AG09309 (cell line): ENCODE measurements around the gene LSM14A.
A peak's percentile ranks its signal among the peaks of the same experiment; 100 is the strongest.

Experiments used
- DNase-seq: peaks from one replicate; pipeline ENCODE4 v3.0.0-alpha.2; 2010; ENCODE audit warnings: low read depth
- H3K4me3 ChIP-seq: 2 replicates; pipeline ENCODE4 v1.5.1; 2011; ENCODE audit warnings: mild to moderate bottlenecking, low read depth, low read length, moderate library complexity; ENCODE audit not compliant: control insufficient read depth
- CTCF ChIP-seq: IDR thresholded peaks from 2 replicates; pipeline ENCODE4 v1.5.1; 2011; ENCODE audit warnings: mild to moderate bottlenecking, low read depth, low read length, inconsistent platforms; ENCODE audit not compliant: insufficient read depth, control insufficient read depth; ENCODE audit errors: missing control alignments

Gene LSM14A

GRCh38 chr19:34274284-34274826 lies 102.1 kb downstream of the LSM14A start:
- no peak for DNase-seq
- no peak overlapping the region for H3K4me3 ChIP-seq
- no peak for TF ChIP-seq CTCF

GRCh38 chr19:34274827-34275625 lies 102.7 kb downstream of the LSM14A start:
- peak; percentile 14 for TF ChIP-seq CTCF
- no peak overlapping the region for H3K4me3 ChIP-seq
- DNase-seq: peak; percentile 91

GRCh38 chr19:34275705-34276104 lies 103.4 kb downstream of the LSM14A start:
- no peak overlapping the region for H3K4me3 ChIP-seq
- no peak for TF ChIP-seq CTCF
- DNase-seq: no peak

- no peak for TF ChIP-seq CTCF
- DNase-seq: no peak
- H3K4me3 ChIP-seq: no peak overlapping the region
Measured at GRCh38 chr19:34276614-34277013, 104.3 kb downstream of the LSM14A start.

- no peak for TF ChIP-seq CTCF
- no peak overlapping the region for H3K4me3 ChIP-seq
- no peak for DNase-seq
Measured at GRCh38 chr19:34277244-34277643, 104.9 kb downstream of the LSM14A start.

GRCh38 chr19:34278783-34279182 lies 106.5 kb downstream of the LSM14A start:
- DNase-seq: no peak
- TF ChIP-seq CTCF: no peak

More at GRCh38 chr19:34278783-34279182, 106.5 kb downstream of the LSM14A start:
- no peak overlapping the region for H3K4me3 ChIP-seq
